Gastroesophageal sphincter (tissue), 3 donors: ENCODE data around the gene SETD1A.

Experiments
- EP300 ChIP-seq: sonication (generic); formaldehyde crosslinking; IDR thresholded peaks from one replicate; pipeline ENCODE4 v1.6.1; 2017; ENCODE audit warnings: antibody characterized with exemption, mild to moderate bottlenecking
- POLR2A ChIP-seq, 2 donors: fragments of 450-650 bp; IDR thresholded peaks; one replicate each; pipeline ENCODE4 v1.6.1; 2017; ENCODE audit warnings: antibody characterized with exemption in 2 of 2, mild to moderate bottlenecking in 2 of 2, moderate library complexity in 1 of 2
- TF ChIP-seq, protein P1 (sequence below), 4 experiments: fragments of 200-600 bp in 2 of 4; fragments of 450-650 bp in 2 of 4; sonication (generic) in 1 of 4; IDR thresholded peaks; one replicate each; pipeline ENCODE4 v1.5.1; 2017 to 2019; ENCODE audit warnings: antibody characterized with exemption in 4 of 4, mild to moderate bottlenecking in 2 of 4, moderate library complexity in 2 of 4

DNA sequence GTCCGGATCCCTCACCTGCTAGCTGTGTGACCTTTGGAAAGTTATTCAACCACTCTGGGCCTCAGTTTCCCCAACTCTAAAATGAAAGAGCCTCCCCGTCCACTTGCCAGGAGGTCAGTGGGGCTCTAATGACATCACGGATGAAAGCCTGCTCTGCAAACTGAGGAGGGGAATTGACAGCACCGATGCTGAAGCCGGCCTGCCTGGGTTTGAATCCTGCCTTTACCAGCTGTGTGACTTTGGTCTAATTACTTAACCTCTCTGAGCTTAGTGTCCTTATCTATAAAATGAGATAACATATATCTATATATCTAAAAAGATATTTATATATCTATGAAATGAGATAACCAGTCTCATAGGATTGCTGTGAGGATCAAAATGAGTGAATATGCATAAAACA lies 51.0 kb downstream of the SETD1A start:
- TF ChIP-seq EP300, result no peak
- TF ChIP-seq, protein P1, sequence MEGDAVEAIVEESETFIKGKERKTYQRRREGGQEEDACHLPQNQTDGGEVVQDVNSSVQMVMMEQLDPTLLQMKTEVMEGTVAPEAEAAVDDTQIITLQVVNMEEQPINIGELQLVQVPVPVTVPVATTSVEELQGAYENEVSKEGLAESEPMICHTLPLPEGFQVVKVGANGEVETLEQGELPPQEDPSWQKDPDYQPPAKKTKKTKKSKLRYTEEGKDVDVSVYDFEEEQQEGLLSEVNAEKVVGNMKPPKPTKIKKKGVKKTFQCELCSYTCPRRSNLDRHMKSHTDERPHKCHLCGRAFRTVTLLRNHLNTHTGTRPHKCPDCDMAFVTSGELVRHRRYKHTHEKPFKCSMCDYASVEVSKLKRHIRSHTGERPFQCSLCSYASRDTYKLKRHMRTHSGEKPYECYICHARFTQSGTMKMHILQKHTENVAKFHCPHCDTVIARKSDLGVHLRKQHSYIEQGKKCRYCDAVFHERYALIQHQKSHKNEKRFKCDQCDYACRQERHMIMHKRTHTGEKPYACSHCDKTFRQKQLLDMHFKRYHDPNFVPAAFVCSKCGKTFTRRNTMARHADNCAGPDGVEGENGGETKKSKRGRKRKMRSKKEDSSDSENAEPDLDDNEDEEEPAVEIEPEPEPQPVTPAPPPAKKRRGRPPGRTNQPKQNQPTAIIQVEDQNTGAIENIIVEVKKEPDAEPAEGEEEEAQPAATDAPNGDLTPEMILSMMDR (IDR thresholded peaks at IDR 0.05), result no peak
- TF ChIP-seq POLR2A (IDR thresholded peaks at IDR 0.05), result no peak
